Activated CD8-positive, alpha-beta memory T cell treated with anti-CD3 and anti-CD28 coated beads for 4 hours (primary cell): Measurements from ENCODE around the gene PROK2.

ENCODE experiments used
- DNase-seq, 2 donors: peaks; one replicate each; pipeline ENCODE4 v3.0.0-alpha.2; 2020; ENCODE audit warnings: low read depth in 2 of 2

PROK2 gene

GRCh38 chr3:71786551-71786950 is 1.6 kb upstream of the PROK2 start:
- DNase-seq: no peak

GRCh38 chr3:71786217-71786549 is 1.2 kb upstream of the PROK2 start:
- no peak for DNase-seq

- DNase-seq: no peak
Observed at GRCh38 chr3:71785532-71786216, 726 bp upstream of the PROK2 start.

DNA sequence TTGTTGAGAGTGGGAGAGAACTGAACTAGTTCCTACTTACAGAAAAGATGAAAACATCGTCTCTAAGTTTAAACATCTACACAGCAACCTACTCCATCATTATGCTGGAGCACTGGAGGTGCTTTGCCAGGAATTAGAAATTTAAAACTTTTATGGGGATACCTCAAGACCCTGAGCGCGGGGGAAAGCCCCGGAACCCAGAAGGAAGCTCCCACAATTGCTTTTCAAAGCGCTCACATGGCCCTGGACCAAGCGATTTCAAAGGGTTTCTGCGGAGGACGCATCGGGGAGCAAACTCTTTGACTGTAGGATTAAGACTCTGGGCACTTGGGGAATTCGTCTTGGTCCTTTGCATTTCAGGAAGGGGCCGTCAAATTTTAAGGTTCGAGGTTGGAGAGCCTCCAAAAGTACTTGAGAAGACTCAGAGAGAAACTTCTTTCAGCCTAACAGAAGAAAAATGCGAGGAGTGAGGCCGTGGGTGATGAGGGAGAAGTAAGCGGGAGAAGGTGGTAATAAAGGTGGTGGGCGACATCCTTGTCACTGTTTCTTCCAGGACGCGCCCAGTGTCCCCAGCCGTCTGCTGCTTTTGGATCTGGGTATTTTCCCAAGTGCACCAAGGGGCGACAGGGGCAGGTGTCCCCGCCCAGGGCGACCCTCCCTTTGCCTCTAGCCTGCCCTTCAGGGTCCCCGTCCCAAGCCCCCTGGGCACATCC is 591 bp downstream of the PROK2 start:
- DNase-seq: no peak

GRCh38 chr3:71783152-71783551 is 1.8 kb downstream of the PROK2 start:
- DNase-seq: no peak

GRCh38 chr3:71780430-71780829 is 4.5 kb downstream of the PROK2 start:
- DNase-seq: no peak

DNA sequence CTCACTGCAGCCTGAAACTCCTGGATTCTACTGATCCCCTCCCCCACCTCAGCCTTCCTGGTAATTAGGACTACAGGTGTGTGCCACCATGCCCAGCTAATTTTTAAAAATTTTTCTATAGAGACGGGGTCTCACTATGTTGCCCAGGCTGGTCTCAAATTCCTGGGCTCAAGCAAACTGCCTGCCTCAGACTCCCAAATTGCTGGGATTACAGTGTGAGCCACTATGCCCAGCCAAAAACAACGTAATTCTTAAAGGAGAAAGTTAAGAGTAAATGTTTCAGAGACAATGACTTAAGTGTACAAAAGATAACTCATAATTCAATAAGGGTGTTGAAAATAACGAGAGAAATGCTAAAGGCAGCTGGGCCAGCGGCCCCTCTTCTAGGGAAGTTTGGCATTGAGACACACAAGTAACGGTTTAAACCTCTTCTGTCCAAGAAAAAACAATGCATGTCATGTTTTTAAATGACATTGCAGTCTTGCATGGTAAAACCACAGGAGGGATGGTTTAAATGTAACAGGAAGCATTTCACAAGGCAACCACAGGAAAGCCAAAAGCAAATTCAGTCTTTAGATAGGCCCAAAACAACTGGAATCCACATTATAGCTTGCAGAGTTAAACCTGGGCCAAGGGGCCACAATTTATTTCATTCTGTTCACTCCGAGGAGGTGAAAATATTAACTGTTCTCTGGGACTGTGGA is 5.1 kb downstream of the PROK2 start:
- no peak for DNase-seq

GRCh38 chr3:71778353-71778752 is 6.6 kb downstream of the PROK2 start:
- no peak for DNase-seq

DNA sequence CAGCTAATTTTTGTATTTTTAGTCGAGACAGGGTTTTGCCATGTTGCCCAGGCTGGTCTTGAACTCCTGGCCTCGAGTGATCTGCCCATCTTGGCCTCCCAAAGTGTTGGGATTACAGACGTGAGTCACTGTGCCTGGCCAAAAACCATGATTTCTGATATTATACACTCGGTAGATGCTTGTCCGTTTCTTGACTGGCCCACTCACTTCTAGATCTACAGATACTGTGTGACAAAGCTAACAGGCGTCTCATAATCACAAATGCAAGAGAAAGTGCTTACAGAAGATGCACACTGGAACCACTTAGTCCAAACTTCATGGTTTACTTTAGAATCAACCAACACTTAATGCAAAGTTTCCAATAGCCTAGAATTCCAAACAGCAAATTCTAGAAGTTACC is 8.4 kb downstream of the PROK2 start:
- DNase-seq: no peak

DNA sequence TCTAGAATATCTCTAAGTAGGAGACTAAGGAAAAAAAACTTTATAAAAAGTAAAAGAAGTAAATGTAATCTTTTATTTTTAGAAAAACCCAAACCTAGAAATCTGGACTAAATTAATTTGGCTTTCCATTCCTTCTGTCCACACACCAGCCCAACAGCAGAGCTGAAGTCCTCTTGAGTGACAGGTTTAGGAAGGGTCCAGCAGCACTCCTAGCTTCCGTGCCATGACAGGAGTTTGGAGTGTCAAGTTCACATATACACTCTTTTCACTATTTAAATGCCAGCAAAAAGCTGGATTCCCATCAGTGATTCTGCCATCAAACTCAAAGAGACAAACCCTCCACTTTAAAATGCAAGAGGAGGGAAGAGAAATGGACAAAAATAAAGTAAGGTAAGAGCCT is 13.1 kb downstream of the PROK2 start:
- DNase-seq: no peak

DNA sequence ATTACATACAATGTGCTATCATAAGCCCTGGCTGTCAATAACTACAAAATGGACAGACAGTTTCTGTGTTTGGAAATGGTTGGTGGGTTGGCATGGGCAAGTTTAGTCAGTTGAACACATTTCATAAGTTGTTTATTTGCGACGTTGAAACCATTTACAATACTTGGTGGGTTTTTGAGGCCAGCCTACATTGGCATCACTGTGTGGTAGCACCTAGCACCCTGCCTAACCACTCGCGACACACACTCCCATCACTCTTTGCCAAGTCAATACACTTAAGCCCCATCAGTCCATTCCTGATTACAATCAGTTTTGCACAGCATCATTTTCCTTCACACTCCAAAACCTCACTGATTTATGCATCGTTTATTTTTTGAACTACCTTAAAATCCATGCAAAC is 13.8 kb downstream of the PROK2 start:
- no peak for DNase-seq

- DNase-seq: no peak
Observed at GRCh38 chr3:71763426-71763825, 21.5 kb downstream of the PROK2 start.

DNA sequence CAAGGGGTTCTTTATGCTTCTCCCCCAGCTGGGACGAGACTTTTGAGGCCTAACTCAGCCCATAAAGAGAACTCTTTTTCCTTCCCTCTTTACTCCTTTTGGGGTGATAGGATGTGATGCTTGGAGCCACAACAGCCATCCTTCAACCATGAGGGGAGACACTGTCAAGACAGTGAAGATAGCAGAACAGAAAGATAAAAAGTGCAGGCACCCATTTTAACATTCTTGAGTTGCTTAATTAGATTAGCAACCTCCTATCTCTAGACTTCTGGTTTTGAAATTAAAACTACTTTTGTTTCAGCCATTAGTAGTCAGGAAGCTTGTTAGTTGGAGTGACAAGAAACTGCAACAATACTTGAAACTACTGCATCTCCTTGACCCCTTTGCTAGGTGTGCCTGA is 24.8 kb downstream of the PROK2 start:
- no peak for DNase-seq

- DNase-seq: no peak
Observed at GRCh38 chr3:71759401-71759800, 25.5 kb downstream of the PROK2 start.

DNA sequence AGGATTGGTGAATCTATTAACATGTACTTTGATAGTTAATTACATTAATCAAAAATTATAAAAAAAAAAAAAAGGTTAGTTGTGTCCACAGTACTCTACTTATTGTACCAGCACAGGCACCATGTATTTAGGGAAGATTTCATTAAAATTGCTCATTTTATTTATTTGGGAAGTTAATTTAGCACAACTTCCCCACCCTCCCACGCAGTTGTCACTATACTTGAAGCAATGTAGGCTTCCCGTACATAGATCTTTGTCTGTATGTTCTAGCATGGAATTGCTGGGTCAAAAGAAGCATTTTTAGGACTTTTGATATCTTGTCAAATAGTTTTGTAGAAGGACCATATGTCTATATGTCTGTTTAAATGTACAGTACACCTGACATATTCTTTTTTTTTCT is 26.9 kb downstream of the PROK2 start:
- no peak for DNase-seq

DNA sequence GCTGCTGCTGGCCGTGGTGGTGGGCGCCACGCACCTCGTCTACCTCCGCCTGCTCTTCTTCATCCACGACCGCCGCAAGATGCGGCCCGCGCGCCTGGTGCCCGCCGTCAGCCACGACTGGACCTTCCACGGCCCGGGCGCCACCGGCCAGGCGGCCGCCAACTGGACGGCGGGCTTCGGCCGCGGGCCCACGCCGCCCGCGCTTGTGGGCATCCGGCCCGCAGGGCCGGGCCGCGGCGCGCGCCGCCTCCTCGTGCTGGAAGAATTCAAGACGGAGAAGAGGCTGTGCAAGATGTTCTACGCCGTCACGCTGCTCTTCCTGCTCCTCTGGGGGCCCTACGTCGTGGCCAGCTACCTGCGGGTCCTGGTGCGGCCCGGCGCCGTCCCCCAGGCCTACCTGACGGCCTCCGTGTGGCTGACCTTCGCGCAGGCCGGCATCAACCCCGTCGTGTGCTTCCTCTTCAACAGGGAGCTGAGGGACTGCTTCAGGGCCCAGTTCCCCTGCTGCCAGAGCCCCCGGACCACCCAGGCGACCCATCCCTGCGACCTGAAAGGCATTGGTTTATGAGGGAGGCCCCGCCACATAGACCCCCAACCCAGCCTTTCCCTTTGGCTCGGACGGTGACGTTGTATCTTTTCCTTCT is 30.2 kb downstream of the PROK2 start:
- DNase-seq: no peak

GRCh38 chr3:71753701-71754609 is 31.0 kb downstream of the PROK2 start, which contains the start of gene GPR27:
TSS of gene GPR27 (plus strand) at chr3:71753855. CDS start at chr3:71754050, 195 bp downstream.
- DNase-seq: no peak

GRCh38 chr3:71752831-71753700 is 31.9 kb downstream of the PROK2 start:
- DNase-seq: no peak

DNA sequence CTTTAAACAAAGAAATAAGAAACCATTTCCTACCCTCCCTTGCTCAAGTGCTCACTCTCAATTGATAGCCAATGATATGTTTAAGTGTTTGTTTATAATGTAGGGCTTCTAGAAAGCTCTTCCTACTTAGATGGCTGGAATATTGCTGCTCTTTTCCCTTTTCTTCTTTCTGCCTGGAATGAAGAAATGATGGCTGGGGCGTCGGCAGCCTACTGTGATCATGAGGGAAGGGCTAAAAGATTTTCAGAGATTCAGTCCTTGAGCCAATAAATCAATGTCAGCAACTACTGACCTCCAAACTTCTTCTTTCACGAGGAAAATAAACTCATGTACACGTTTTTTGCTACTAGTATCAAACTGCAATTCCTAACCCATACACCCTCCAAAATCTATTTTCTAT is 33.3 kb downstream of the PROK2 start:
- DNase-seq: no peak

DNA sequence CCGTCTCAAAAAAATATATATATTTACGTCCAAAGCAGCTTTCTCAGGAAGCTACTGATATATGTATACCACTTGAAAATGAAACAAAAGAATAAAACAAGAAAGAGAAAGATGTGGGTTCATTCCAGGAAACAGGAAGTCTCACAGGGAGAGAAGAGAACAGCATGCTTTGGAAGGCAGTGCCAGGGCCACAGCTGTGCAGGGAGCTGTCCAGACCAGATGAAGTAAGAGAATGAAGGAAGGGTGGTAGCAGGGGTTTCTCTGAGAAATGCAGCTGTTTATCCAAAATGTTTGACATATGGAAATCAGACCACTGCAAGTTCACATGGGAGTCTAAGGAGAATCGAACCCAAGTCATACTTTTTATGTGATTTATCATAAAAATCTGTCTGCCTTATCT is 40.2 kb downstream of the PROK2 start:
- no peak for DNase-seq

GRCh38 chr3:71742621-71743020 is 42.3 kb downstream of the PROK2 start:
- DNase-seq: no peak
